Posterior cingulate gyrus (tissue), 11 donors: ENCODE results near the gene MBP.

ENCODE experiments used
- DNase-seq, 10 donors: peaks; one replicate each; pipeline versions ENCODE4 v3.0.0 to v3.0.0-alpha.2; 2020 to 2021; ENCODE audit warnings: mixed read lengths in 3 of 10
- intact Hi-C: fragments of 100-400 bp; cut with DNase I; formaldehyde crosslinking; loops from one replicate; pipeline ENCODE4 v1.15.1; 2023

Gene MBP

GRCh38 chr18:77055429-77056300, 76.9 kb downstream of the MBP start:
- intact Hi-C loops = loop anchor here (1.0 kb wide), 2 partner anchors 42 to 55 kb away; no protein-coding TSS in a partner anchor
- DNase-seq = peak in 2 of 10 donors; percentile 76 to 86

- peak; percentile 84 to 98 (median 90) for DNase-seq
- intact Hi-C loops = loop anchor here (1.0 kb wide), 2 partner anchors 42 to 55 kb away; no protein-coding TSS in a partner anchor
Measured at GRCh38 chr18:77054606-77055428, 77.8 kb downstream of the MBP start.

- DNase-seq = no peak
- intact Hi-C loops = no loop called here
Measured at GRCh38 chr18:77054288-77054605, 78.3 kb downstream of the MBP start.

GRCh38 chr18:77053616-77054287, 78.8 kb downstream of the MBP start:
- DNase-seq = peak in 2 of 10 donors; percentile 14 to 79
- intact Hi-C loops = no loop called here

- DNase-seq = peak in 5 of 10 donors; percentile 40 to 86 (median 54)
- intact Hi-C loops = loop anchor here (1.0 kb wide), 1 partner anchor 36 kb away; no protein-coding TSS in a partner anchor
Measured at GRCh38 chr18:77052983-77053309, 79.6 kb downstream of the MBP start.

- DNase-seq = peak in 4 of 10 donors; percentile 49 to 95 (median 72)
- intact Hi-C loops = loop anchor here (1.0 kb wide), 1 partner anchor 35 kb away; no protein-coding TSS in a partner anchor
Measured at GRCh38 chr18:77052297-77052982, 80.1 kb downstream of the MBP start.

- intact Hi-C loops = loop anchor here (1.0 kb wide), 1 partner anchor 34 kb away; no protein-coding TSS in a partner anchor
- peak in 3 of 10 donors; percentile 15 to 74 (median 71) for DNase-seq
Measured at GRCh38 chr18:77051581-77052296, 80.8 kb downstream of the MBP start.

GRCh38 chr18:77049938-77050337, 82.6 kb downstream of the MBP start:
- intact Hi-C loops = no loop called here
- DNase-seq = no peak

- DNase-seq = peak in 1 of 10 donors; percentile 12
- intact Hi-C loops = no loop called here
Measured at GRCh38 chr18:77047803-77048419, 84.7 kb downstream of the MBP start.

GRCh38 chr18:77046994-77047393, 85.6 kb downstream of the MBP start:
- intact Hi-C loops = no loop called here
- peak in 2 of 10 donors; percentile 16 to 67 for DNase-seq

- peak in 1 of 10 donors; percentile 18 for DNase-seq
- intact Hi-C loops = no loop called here
Measured at GRCh38 chr18:77046409-77046808, 86.2 kb downstream of the MBP start.

- DNase-seq = peak in 1 of 10 donors; percentile 15
- intact Hi-C loops = no loop called here
Measured at GRCh38 chr18:77045677-77046076, 86.9 kb downstream of the MBP start.

GRCh38 chr18:77044866-77045664, 87.5 kb downstream of the MBP start:
- intact Hi-C loops = no loop called here

GRCh38 chr18:77043541-77044280, 88.9 kb downstream of the MBP start:
- intact Hi-C loops = no loop called here
- DNase-seq = peak in 2 of 10 donors; percentile 15 to 80

More at GRCh38 chr18:77044866-77045664, 87.5 kb downstream of the MBP start:
- peak in 1 of 10 donors; percentile 15 for DNase-seq

GRCh38 chr18:77042583-77042982, 90.0 kb downstream of the MBP start:
- DNase-seq = peak; percentile 57 to 97 (median 82)

GRCh38 chr18:77039196-77040130, 93.1 kb downstream of the MBP start:
- intact Hi-C loops = no loop called here

More at GRCh38 chr18:77042583-77042982, 90.0 kb downstream of the MBP start:
- intact Hi-C loops = no loop called here

More at GRCh38 chr18:77039196-77040130, 93.1 kb downstream of the MBP start:
- DNase-seq = peak in 6 of 10 donors; percentile 50 to 93 (median 66)
